Kasumi-1 (cell line): ENCODE measurements around the gene CIAO2B.

Experiments used
- DNase-seq, 2 experiments: peaks; one replicate each; lab custom pipeline; 2025; lab: John Stamatoyannopoulos, UW

CIAO2B gene

DNA sequence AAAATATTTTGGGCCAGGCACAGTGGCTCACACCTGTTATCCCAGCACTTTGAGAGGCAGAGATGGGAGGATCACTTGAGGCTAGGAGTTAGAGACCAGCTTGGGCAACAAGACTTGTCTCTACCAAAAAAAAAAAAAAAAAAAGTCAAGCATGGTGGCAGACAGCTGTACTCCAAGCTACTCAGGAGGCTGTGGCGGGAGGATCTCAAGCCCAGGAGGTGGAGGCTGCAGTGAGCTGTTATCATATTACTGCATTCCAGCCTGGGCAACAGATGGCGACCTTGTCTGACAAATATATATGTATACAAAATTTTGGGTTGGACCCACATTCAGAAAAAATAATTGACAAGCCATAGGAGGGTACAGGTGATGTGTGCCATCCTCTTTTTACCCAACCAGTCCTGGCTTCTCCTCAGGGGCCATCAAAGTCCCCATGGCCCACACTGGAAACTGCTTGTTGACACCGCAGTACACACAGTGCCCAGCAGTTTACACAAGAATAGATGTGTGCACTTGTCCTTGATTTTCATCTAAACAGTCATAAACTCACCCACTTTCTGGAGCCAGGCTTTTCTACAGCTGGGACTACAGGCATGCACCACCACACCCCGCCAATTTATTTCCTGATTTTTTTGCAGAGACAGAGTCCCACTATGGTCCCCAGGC, 2.8 kb upstream of the CIAO2B start:
- no peak for DNase-seq

DNA sequence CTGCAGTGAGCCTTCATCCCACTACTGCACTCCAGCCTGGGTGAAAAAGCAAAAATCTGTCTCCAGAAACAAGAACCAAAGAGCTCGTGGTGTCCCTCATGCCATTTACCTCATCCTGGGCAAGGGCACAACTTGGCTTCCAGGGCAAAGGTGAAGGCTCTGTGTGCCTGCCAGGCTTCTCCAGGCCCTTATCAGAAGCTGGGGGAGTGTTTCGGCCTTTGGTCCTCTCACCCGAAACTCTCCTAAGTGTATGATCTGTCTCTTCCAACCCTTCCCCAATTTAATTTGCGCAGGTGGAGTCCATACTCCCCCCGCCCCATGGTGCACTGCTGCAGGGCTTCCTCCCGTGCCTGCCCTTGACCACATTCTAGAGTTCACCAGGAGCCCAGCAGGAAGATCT, 2.3 kb upstream of the CIAO2B start:
- no peak for DNase-seq

DNA sequence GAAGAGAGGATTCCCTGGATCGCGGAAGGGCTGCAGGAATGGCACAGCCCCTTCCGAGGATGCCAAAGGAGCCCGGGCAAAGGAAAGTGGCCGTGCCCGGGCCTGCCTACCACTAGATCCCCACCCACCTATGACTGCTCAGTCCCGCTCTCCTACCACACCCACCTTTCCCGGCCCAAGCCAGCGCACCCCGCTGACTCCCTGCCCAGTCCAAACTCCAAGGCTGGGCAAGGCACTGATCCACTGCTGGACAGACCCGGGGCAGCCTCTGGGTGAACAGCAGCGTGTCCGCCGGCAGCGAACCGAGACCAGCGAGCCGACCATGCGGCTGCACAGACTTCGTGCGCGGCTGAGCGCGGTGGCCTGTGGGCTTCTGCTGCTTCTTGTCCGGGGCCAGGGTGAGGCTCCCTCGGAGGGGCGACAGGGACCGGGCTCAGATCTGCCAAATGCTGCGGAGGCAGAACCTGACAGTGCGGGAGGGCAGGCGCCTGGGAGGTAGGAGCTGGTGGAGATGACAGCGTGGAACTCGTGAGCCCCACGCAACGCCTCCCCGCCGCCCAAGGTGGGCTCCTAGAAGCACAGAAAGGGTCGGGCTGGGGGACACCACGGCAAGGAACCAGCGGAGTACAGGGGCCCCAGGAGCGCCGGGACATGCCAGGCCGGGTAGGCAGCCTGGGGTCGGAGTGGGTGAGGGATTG, 1.3 kb upstream of the CIAO2B start, which contains the start of gene CES2:
Gene CES2 (plus strand): TSS at position 203 of the 698 bp plus-strand sequence. CDS start 120 bp downstream, at position 323.
- no peak for DNase-seq

DNA sequence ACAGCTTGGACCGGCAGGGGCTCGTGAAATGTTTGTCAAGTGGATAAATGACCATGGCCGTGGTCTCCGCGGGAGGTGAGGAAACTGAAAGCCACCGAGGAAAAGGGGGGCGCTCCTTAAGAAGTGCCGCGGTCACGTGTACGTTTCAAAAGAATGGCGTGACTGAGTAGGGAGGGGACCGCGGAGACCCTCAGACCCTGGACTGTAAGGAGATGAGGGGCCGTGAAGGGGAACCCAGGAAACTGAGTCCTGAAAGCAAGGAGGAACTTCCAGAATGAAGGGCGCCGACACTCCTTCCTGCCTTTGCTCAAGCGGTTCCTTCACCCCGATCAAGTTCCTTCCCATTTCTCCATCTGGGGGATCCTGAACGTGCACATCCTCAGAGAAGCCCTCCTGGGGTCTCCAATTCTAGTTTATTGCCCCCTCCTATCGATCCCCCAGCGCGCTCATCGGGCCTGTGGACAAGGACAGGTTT, 674 bp upstream of the CIAO2B start:
- DNase-seq: peak; percentile 5 to 23

GRCh38 chr16:66933776-66934137, 445 bp downstream of the CIAO2B start:
- no peak for DNase-seq

DNA sequence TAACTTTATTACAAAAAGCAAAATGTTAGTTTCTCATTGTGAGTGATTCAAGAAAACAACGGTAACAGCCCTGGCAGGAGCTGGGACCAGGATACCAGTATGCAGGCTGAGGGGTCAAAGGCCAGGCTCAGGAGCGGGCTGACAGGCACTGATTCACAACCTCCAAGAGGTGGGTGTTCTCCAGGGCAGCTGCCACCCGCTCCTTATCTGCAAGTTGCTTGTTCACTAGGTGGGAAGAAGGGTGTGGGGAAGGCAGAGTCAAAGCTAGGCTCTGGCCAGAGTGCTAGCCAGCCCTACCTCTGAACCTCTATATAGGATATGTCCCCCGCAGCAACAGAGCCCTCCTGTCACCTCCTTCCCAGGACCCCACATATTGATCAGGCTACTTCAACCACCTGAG, 2.1 kb downstream of the CIAO2B start:
- no peak for DNase-seq

DNA sequence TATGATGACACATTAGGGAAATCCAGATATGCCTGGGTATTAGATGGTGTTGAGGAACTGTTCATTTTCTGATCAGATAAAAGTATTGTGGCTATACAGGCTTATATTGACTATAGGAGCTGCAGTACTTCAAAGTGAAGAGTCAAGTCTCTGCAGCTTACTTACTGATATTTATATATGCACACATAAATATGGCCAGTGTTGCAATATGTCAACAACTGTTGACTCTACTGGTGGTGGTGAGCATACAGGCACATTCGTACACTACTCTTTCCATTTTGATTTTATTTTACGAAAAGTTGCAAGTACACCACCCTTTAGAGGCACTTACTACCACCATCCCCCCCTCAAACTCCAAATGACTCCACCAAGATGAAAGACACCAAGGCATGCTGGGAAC, 2.5 kb downstream of the CIAO2B start:
- DNase-seq: no peak

- DNase-seq: no peak
These were observed 4.0 kb downstream of the CIAO2B start for GRCh38 chr16:66930189-66930588.

DNA sequence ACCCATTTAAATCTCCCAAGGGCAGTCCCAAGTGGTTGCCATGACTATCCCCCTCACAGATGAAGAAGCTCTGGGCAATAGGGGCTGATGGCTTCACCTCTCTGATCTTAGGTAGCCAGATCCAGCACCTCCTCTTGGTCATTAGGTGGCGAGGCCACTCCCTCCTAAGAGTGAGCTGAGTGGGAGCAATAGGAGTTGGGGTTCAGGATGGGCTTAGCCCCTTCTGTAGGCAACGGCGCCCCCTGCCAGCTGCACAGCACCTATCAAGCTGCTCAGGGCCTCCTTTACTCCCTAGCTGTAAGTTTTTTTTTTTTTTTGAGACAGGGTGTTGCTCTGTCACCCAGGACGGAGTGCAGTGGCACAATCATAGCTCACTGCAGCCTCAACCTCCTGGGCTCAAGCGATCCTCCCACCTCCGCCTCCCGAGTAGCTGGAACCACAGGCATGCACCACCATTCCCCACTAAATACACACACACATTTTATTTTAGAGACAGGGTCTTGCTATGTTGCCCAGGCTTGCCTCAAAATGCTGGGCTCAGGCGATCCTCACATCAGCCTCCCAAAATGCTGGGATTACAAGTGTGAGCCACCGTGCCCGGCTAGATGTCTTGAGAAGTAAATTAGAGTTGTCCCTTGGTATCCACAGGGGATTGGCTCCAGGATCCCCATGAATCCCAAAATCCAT, 5.4 kb downstream of the CIAO2B start:
- peak; percentile 19 to 24 for DNase-seq

DNA sequence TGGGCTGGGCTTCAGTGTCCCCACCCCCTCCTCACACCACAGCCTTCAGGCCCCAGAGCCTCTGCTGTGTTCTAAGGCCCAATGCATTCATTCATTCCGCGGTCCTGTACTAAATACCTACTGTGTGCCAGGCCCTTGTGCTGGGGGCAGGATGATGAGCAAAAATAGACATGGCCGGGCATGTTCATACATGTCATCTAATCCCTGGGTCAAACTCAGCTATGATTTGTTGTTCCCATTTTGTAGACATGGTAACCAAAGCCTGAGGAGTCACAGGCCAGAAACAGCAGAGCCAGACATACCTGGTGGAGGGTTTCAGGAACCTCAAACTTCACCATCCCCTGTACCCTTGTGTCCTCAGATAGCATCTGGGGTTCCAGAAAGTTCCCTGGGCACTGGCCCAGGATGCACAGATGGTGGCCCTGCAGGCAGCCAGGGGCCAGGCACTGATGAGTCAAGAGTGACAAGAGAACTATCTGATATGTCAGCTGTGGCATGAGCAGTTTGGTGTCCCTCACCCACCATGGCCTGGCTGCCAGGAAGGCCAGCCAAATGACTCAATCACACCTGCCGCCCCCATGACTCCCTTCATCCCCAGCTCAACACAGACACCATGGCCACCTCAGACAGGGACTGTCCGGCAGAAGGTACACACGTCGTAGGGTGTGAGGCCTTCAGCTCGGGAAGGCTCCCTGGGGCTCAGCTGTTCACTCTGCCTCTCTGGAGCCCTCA, 6.1 kb downstream of the CIAO2B start:
- no peak for DNase-seq

- no peak for DNase-seq
These were observed 7.2 kb downstream of the CIAO2B start for GRCh38 chr16:66926961-66927436.

GRCh38 chr16:66926171-66926947, 7.8 kb downstream of the CIAO2B start:
- no peak for DNase-seq

DNA sequence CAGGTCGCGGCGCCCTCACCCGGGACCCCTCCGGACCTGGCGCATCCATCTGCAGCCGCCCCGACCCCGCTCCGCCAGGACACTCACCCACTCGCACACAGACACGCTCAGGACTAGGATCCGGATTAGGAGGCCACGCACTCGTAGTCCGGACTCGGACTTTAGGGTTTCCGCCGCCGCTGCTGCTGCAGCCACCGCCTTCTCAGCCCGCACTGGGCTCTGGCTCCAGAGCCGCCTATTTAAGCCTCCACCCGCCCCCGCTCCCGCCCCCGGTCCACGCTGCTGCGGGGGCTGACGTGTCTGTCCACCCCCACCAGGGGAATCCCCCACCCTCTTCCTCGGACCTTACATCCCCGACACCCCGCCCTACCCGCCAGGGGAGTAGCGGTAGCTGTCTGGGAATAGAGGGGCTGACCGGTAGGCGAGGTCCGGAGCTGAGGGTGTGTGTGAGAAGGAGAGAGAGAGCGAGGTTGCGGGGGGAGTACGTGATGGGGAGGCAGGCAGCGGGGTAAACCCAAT, 8.8 kb downstream of the CIAO2B start, which contains the start of gene RRAD:
Gene RRAD (minus strand): TSS at position 214 of the 519 bp plus-strand sequence. CDS start 356 bp downstream, outside the sequence.
- no peak for DNase-seq

- no peak for DNase-seq
These were observed 9.5 kb downstream of the CIAO2B start for GRCh38 chr16:66924527-66925321.

DNA sequence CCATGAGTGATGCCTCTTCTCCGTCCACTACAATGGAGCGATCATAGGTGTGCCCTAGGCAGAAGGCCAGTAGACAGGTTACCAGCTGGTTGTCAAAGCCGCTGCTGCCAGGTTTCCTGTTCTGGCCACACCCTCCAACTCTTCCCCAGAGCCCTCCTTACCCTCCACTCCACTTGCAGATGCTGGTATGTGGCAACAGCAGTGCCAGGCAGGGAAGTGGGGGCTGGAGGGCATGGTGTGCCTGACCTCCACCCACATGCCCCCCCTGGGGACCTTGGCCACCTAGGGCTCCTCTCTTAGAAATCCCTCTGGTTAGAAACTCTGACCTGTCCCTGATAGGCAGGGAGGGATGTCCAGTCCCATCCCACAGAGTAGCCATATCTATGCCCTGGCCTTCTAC, 10.3 kb downstream of the CIAO2B start:
- no peak for DNase-seq

DNA sequence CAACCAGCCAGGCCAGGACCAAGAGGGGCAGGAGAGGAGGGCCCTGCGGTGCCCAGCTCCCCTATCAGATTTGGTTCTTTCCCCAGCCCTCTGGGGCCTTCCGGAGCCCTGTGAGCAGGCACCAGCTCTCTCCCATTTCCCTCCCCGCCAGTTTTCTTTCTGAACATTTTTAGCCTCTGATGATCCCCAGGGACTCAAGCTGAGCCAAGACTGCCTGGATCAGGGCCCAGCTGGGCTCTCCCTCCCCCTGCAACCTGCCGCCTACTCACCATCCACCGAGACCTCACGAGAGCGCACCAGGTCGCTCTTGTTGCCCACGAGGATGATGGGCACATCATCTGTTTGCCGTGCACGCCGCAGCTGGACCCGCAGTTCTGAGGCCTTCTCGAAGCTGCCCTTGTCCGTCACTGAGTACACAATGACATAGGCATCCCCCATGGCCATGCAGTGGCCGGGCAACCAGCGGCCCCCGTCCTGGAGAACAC, 10.9 kb downstream of the CIAO2B start:
- no peak for DNase-seq

GRCh38 chr16:66921729-66922450, 12.3 kb downstream of the CIAO2B start:
- DNase-seq: no peak

DNA sequence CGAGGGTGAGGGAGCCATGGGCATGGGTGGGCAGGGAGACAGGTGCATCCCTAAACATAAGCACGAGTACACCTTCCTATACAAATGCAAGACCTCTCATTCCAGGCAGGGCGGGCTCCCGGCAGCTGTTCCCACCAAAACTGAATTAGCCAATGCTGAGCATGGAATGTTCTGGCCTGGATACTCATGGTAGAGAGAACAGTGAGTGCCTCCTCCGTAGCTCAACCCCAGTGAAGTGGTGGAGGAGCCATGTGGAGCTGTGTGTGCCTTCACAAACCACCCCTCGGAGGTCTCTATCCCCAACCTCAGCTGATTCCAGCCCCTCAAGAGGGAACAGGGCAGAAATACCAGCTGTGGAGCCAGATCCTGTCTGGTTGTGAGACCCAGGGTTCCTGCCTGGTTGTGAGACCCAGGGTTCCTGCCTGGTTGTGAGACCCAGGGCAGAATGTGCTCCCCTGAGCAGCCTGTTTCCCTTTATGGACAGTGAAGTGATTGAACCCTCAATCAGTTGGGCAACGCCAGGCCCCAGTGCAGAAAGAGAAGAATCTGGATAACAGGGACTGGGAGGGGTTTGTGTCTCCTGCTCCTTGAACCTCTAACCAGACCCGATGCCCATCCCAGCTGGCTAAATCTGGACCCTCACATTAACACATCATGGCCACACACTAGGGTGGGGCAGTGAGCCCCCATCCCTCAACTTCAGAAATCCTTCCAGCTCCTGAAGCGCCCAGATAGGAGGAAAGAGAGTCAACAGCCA, 13.1 kb downstream of the CIAO2B start:
- no peak for DNase-seq

- no peak for DNase-seq
These were observed 14.0 kb downstream of the CIAO2B start for GRCh38 chr16:66920299-66920590.
